Immature natural killer cell (primary cell): ENCODE measurements around the gene UCKL1. TPM values are rescaled to one million over a fixed set of nuclear protein-coding genes. Genes with fewer than 3 reads are reported as not detected.
A peak's percentile ranks its signal among the peaks of the same experiment; 100 is the strongest.

Experiments used
- DNase-seq, 3 donors: peaks; one replicate each; pipeline ENCODE4 v3.0.0; 2022; ENCODE audit warnings: mixed read lengths in 1 of 3
- H3K27ac Mint-ChIP-seq, 6 donors: one replicate each; pipeline ENCODE4 v1.8.0; 2020; ENCODE audit warnings: mixed read lengths in 6 of 6, mild to moderate bottlenecking in 5 of 6, inconsistent platforms in 4 of 6, moderate library complexity in 3 of 6
- H3K27me3 Mint-ChIP-seq, 3 donors: one replicate each; pipeline ENCODE4 v1.8.0; 2020 to 2021; ENCODE audit warnings: low read depth in 3 of 3, mild to moderate bottlenecking in 3 of 3, mixed read lengths in 3 of 3, moderate library complexity in 3 of 3, inconsistent platforms in 1 of 3
- H3K36me3 Mint-ChIP-seq, 3 donors: one replicate each; pipeline ENCODE4 v1.8.0; 2020; ENCODE audit warnings: mixed read lengths in 3 of 3, inconsistent platforms in 2 of 3, mild to moderate bottlenecking in 2 of 3
- H3K4me1 Mint-ChIP-seq, 2 donors: one replicate each; pipeline ENCODE4 v1.8.0; 2020; ENCODE audit warnings: inconsistent platforms in 2 of 2, mild to moderate bottlenecking in 2 of 2, mixed read lengths in 2 of 2, moderate library complexity in 1 of 2
- H3K4me3 Mint-ChIP-seq, 5 donors: one replicate each; pipeline ENCODE4 v1.8.0; 2020; ENCODE audit warnings: mild to moderate bottlenecking in 5 of 5, mixed read lengths in 5 of 5, inconsistent platforms in 3 of 5, moderate library complexity in 3 of 5
- H3K9me3 Mint-ChIP-seq, 6 donors: one replicate each; pipeline ENCODE4 v1.8.0; 2020; ENCODE audit warnings: mild to moderate bottlenecking in 6 of 6, mixed read lengths in 6 of 6, inconsistent platforms in 4 of 6, moderate library complexity in 3 of 6
- polyA plus RNA-seq, 3 donors: library from polyadenylated mRNA; unstranded; fragments of 300-500 nt; fragmentation: Illumina TruSeq; gene quantifications; one replicate each; pipeline ENCODE4 v1.2.3, GENCODE V29; 2021

Gene UCKL1
- polyA plus RNA-seq, 3 donors from 2014 or later, result 19.3 to 35.5 (median 30.8) TPM

GRCh38 chr20:63968928-63969760, 12.9 kb upstream of the UCKL1 start:
- H3K4me1 Mint-ChIP-seq, result peaks cover 21 to 23% of the 10 kb centered on the region in 2 donors
- H3K36me3 Mint-ChIP-seq, result peaks cover 0 to 7% (median 0%) of the 10 kb centered on the region in 3 donors
- H3K27ac Mint-ChIP-seq, result peak overlapping the region in 3 of 6 donors; percentile 40 to 75 (median 62)
- peak; percentile 38 to 48 (median 38) for DNase-seq
- peak overlapping the region; percentile 75 to 87 (median 80) for H3K4me3 Mint-ChIP-seq
- H3K9me3 Mint-ChIP-seq, result no peaks in the 10 kb centered on the region
- peaks cover 3 to 6% (median 6%) of the 10 kb centered on the region in 3 donors for H3K27me3 Mint-ChIP-seq

GRCh38 chr20:63968136-63968927, 12.1 kb upstream of the UCKL1 start:
- peak overlapping the region in 4 of 6 donors; percentile 35 to 75 (median 48) for H3K27ac Mint-ChIP-seq
- DNase-seq, result no peak
- H3K4me1 Mint-ChIP-seq, result peaks cover 13 to 18% of the 10 kb centered on the region in 2 donors
- H3K36me3 Mint-ChIP-seq, result peaks cover 0 to under 1% (median 0%) of the 10 kb centered on the region in 3 donors
- H3K9me3 Mint-ChIP-seq, result no peaks in the 10 kb centered on the region
- peak overlapping the region; percentile 75 to 87 (median 80) for H3K4me3 Mint-ChIP-seq
- peaks cover 3 to 6% (median 4%) of the 10 kb centered on the region in 3 donors for H3K27me3 Mint-ChIP-seq

- H3K4me1 Mint-ChIP-seq, result peaks cover 7 to 13% of the 10 kb centered on the region in 2 donors
- no peak overlapping the region for H3K27ac Mint-ChIP-seq
- peak overlapping the region in 2 of 5 donors; percentile 75 to 80 for H3K4me3 Mint-ChIP-seq
- DNase-seq, result no peak
- peaks cover 3 to 4% (median 4%) of the 10 kb centered on the region in 3 donors for H3K27me3 Mint-ChIP-seq
- no peaks in the 10 kb centered on the region for H3K9me3 Mint-ChIP-seq
- H3K36me3 Mint-ChIP-seq, result no peaks in the 10 kb centered on the region
Measured at GRCh38 chr20:63967330-63968135, 11.3 kb upstream of the UCKL1 start.

- no peak overlapping the region for H3K27ac Mint-ChIP-seq
- H3K9me3 Mint-ChIP-seq, result no peaks in the 10 kb centered on the region
- H3K27me3 Mint-ChIP-seq, result peaks cover 3 to 4% (median 4%) of the 10 kb centered on the region in 3 donors
- no peaks in the 10 kb centered on the region for H3K36me3 Mint-ChIP-seq
- peak overlapping the region in 1 of 5 donors; percentile 7 for H3K4me3 Mint-ChIP-seq
- peaks cover 7 to 13% of the 10 kb centered on the region in 2 donors for H3K4me1 Mint-ChIP-seq
- no peak for DNase-seq
Measured at GRCh38 chr20:63966944-63967322, 10.7 kb upstream of the UCKL1 start.

- no peak for DNase-seq
- Mint-ChIP-seq H3K9me3 (no peaks in the 10 kb centered on the region), H3K4me3 (peak overlapping the region in 1 of 5 donors; percentile 29), H3K27ac (no peak overlapping the region), H3K36me3 (no peaks in the 10 kb centered on the region), H3K4me1 (peaks cover 7 to 13% of the 10 kb centered on the region in 2 donors), H3K27me3 (peaks cover 3 to 4% (median 4%) of the 10 kb centered on the region in 3 donors)
Measured at GRCh38 chr20:63966172-63966943, 10.1 kb upstream of the UCKL1 start.

- no peak overlapping the region for H3K27ac Mint-ChIP-seq
- H3K9me3 Mint-ChIP-seq, result no peaks in the 10 kb centered on the region
Measured at GRCh38 chr20:63964412-63964811, 8.2 kb upstream of the UCKL1 start.

GRCh38 chr20:63963784-63964301, 7.6 kb upstream of the UCKL1 start:
- H3K27me3 Mint-ChIP-seq, result peaks cover 0 to 3% (median 2%) of the 10 kb centered on the region in 3 donors
- peaks cover 4 to 8% of the 10 kb centered on the region in 2 donors for H3K4me1 Mint-ChIP-seq
- no peaks in the 10 kb centered on the region for H3K36me3 Mint-ChIP-seq
- no peak overlapping the region for H3K4me3 Mint-ChIP-seq
- H3K27ac Mint-ChIP-seq, result no peak overlapping the region
- DNase-seq, result no peak
- H3K9me3 Mint-ChIP-seq, result no peaks in the 10 kb centered on the region

More at GRCh38 chr20:63964412-63964811, 8.2 kb upstream of the UCKL1 start:
- DNase-seq, result no peak
- H3K36me3 Mint-ChIP-seq, result no peaks in the 10 kb centered on the region
- H3K4me1 Mint-ChIP-seq, result peaks cover 7 to 10% of the 10 kb centered on the region in 2 donors
- H3K4me3 Mint-ChIP-seq, result no peak overlapping the region
- peaks cover 0 to 4% (median 3%) of the 10 kb centered on the region in 3 donors for H3K27me3 Mint-ChIP-seq

- Mint-ChIP-seq H3K36me3 (no peaks in the 10 kb centered on the region), H3K9me3 (no peaks in the 10 kb centered on the region), H3K27me3 (peaks cover 0 to 2% (median 1%) of the 10 kb centered on the region in 3 donors), H3K27ac (no peak overlapping the region), H3K4me1 (peaks cover 0 to 3% of the 10 kb centered on the region in 2 donors), H3K4me3 (no peak overlapping the region)
- DNase-seq, result no peak
Measured at GRCh38 chr20:63963348-63963741, 7.1 kb upstream of the UCKL1 start.

GRCh38 chr20:63962426-63963347, 6.5 kb upstream of the UCKL1 start:
- H3K4me3 Mint-ChIP-seq, result no peak overlapping the region
- H3K36me3 Mint-ChIP-seq, result no peaks in the 10 kb centered on the region
- peaks cover 0 to 2% (median 0%) of the 10 kb centered on the region in 3 donors for H3K27me3 Mint-ChIP-seq
- DNase-seq, result no peak
- no peak overlapping the region for H3K27ac Mint-ChIP-seq
- H3K9me3 Mint-ChIP-seq, result no peaks in the 10 kb centered on the region
- H3K4me1 Mint-ChIP-seq, result no peaks in the 10 kb centered on the region

- Mint-ChIP-seq H3K27ac (no peak overlapping the region), H3K36me3 (no peaks in the 10 kb centered on the region), H3K9me3 (no peaks in the 10 kb centered on the region), H3K27me3 (peaks cover 0 to 2% (median 0%) of the 10 kb centered on the region in 3 donors), H3K4me3 (no peak overlapping the region), H3K4me1 (no peaks in the 10 kb centered on the region)
- no peak for DNase-seq
Measured at GRCh38 chr20:63961664-63962425, 5.6 kb upstream of the UCKL1 start.
